Thyroid gland (tissue), 4 donors: ENCODE results near the gene SPARCL1. TPM values are rescaled to one million over a fixed set of nuclear protein-coding genes. Genes with fewer than 3 reads are reported as not detected.
"Not testable (repeated sequence)": the region's sequence is repeated elsewhere in the genome, so short reads cannot be mapped to it uniquely, and the experiment has no call there.

Experiments
- DNase-seq, 2 donors: peaks; one replicate each; pipeline ENCODE4 v3.0.0-alpha.2; 2019
- H3K27ac ChIP-seq, 3 donors: fragments of 200-600 bp; sonication (generic); 1 replicate in 2 of 3; 2 replicates in 1 of 3; pipeline ENCODE4 v1.5.1; 2016 to 2019; ENCODE audit warnings: mild to moderate bottlenecking in 1 of 3, moderate library complexity in 1 of 3
- H3K27me3 ChIP-seq: fragments of 200-600 bp; sonication (generic); one replicate; pipeline ENCODE4 v1.5.1; 2019
- H3K36me3 ChIP-seq, 2 donors: fragments of 200-600 bp; sonication (generic); one replicate each; pipeline ENCODE4 v1.5.1; 2016 to 2019
- H3K4me1 ChIP-seq, 2 donors: fragments of 200-600 bp; sonication (generic); one replicate each; pipeline ENCODE4 v1.5.1; 2017 to 2019
- H3K4me3 ChIP-seq, 3 donors: fragments of 200-600 bp; sonication (generic); replicated peaks in 1 of 3; 1 replicate in 2 of 3; 2 replicates in 1 of 3; pipeline ENCODE4 v1.5.1; 2016; ENCODE audit warnings: mild to moderate bottlenecking in 1 of 3
- H3K9me3 ChIP-seq: fragments of 200-600 bp; sonication (generic); one replicate; pipeline ENCODE4 v1.5.1; 2017
- POLR2A ChIP-seq, 2 donors: fragments of 450-650 bp; IDR thresholded peaks; one replicate each; pipeline ENCODE4 v1.6.1; 2017; ENCODE audit warnings: antibody characterized with exemption in 2 of 2, mild to moderate bottlenecking in 2 of 2, moderate library complexity in 1 of 2
- WGBS, 2 donors: methylation state at CpG; one replicate each; pipeline ENCODE4 v1.1.5; 2017; 5-methylcytosine and 5-hydroxymethylcytosine counted together
- intact Hi-C: fragments of 100-400 bp; cut with DNase I; formaldehyde crosslinking; loops from one replicate; pipeline ENCODE4 v1.15.1; 2023
- total RNA-seq, 4 donors: library from RNA; depleted of rRNA; stranded (reverse); fragments of >200 nt; gene quantifications; one replicate each; pipeline ENCODE4 v1.2.3, GENCODE V29; 2016
- TF ChIP-seq, protein P1 (sequence below), 6 experiments: fragments of 200-600 bp in 3 of 6; fragments of 450-650 bp in 3 of 6; sonication (generic) in 3 of 6; IDR thresholded peaks; one replicate each; pipeline ENCODE4 v1.5.1; 2016 to 2019; ENCODE audit warnings: antibody characterized with exemption in 6 of 6, mild to moderate bottlenecking in 2 of 6, inconsistent platforms in 1 of 6, moderate library complexity in 1 of 6

SPARCL1 gene
- total RNA-seq, 4 donors from 2014 or later = 234 to 569 (median 391) TPM

DNA sequence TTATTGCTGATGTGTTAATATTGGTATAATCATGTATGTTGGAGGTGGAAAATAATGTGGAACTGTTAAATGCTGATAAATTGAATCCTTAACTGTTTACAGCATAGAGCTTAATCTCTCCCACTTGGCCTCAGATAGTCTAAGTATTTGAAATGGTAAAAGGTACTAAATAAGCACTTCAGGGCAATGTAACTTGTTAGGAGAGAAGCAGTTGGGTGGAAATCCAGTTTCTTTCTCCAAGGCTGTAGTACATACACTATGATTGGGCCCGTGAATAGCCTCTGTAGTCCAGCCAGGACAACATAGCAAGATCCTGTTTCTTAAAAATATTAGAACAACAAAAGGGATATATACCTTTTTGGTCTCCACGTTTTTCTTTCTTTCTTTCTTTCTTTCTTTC, 67.1 kb downstream of the SPARCL1 start:
- Histone ChIP-seq H3K4me3 (no peak overlapping the region), H3K4me1 (no peaks in the 10 kb centered on the region), H3K27ac (no peak overlapping the region), H3K9me3 (no peaks in the 10 kb centered on the region), H3K36me3 (peaks cover 0 to 12% of the 10 kb centered on the region in 2 donors), H3K27me3 (no peaks in the 10 kb centered on the region)
- no peak for DNase-seq
- 91 to 93% methylated on average over 2 of the region's 2 CpGs for WGBS, 2 donors
- no peak for TF ChIP-seq POLR2A (IDR thresholded peaks at IDR 0.05)
- TF ChIP-seq, protein P1, sequence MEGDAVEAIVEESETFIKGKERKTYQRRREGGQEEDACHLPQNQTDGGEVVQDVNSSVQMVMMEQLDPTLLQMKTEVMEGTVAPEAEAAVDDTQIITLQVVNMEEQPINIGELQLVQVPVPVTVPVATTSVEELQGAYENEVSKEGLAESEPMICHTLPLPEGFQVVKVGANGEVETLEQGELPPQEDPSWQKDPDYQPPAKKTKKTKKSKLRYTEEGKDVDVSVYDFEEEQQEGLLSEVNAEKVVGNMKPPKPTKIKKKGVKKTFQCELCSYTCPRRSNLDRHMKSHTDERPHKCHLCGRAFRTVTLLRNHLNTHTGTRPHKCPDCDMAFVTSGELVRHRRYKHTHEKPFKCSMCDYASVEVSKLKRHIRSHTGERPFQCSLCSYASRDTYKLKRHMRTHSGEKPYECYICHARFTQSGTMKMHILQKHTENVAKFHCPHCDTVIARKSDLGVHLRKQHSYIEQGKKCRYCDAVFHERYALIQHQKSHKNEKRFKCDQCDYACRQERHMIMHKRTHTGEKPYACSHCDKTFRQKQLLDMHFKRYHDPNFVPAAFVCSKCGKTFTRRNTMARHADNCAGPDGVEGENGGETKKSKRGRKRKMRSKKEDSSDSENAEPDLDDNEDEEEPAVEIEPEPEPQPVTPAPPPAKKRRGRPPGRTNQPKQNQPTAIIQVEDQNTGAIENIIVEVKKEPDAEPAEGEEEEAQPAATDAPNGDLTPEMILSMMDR (IDR thresholded peaks at IDR 0.05) = no peak
- intact Hi-C loops = no loop called here

DNA sequence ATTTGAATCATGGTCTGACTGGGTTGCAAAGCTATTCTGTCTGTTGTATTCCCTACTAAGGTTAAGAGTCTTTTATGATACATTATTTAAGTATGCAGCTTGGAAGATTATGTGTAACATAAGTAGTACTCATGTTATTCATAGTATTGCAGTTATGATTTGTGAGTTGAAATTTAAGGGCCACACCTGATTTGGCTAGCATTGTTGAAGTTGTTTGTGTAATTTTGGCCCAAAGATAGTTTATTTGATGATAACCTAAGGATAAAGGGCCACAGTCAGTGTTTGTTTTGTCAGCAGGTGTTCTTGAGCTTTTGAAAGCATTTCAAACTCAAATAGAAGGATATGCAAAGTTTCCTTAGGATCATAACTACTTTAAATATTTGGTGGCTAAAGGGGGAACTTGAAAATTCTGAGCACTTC, 67.9 kb downstream of the SPARCL1 start:
- Histone ChIP-seq H3K27me3 (no peaks in the 10 kb centered on the region), H3K4me1 (no peaks in the 10 kb centered on the region), H3K9me3 (no peaks in the 10 kb centered on the region), H3K4me3 (no peak overlapping the region), H3K36me3 (peaks cover 0 to 12% of the 10 kb centered on the region in 2 donors), H3K27ac (no peak overlapping the region)
- intact Hi-C loops = no loop called here
- DNase-seq = no peak
- TF ChIP-seq POLR2A (IDR thresholded peaks at IDR 0.05) = no peak
- TF ChIP-seq, protein P1 (IDR thresholded peaks at IDR 0.05) = no peak

DNA sequence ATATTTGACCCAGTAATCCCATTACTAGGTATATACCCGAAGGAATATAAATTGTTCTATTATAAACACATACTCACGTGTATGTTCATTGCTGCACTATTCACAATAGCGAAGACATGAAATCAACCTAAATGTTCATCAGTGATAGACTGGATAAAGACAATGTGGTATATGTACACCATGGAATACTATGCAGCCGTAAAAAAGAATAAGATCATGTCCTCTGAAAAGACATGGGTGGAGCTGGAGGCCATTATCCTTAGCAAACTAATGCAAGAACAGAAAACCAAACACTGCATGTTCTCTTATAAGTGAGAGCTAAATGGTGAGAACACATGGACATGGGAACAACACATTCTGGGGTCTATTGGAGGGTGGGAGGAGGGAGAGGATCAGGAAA, 70.3 kb downstream of the SPARCL1 start:
- Histone ChIP-seq H3K9me3 (no peaks in the 10 kb centered on the region), H3K27me3 (no peaks in the 10 kb centered on the region), H3K36me3 (peaks cover 0 to 17% of the 10 kb centered on the region in 2 donors), H3K4me3 (no peak overlapping the region), H3K4me1 (no peaks in the 10 kb centered on the region), H3K27ac (no peak overlapping the region)
- no peak for DNase-seq
- 98% methylated on average over 4 of the region's 4 CpGs for WGBS, 2 donors
- TF ChIP-seq POLR2A (IDR thresholded peaks at IDR 0.05) = no peak
- TF ChIP-seq, protein P1 (IDR thresholded peaks at IDR 0.05) = no peak
- intact Hi-C loops = no loop called here

DNA sequence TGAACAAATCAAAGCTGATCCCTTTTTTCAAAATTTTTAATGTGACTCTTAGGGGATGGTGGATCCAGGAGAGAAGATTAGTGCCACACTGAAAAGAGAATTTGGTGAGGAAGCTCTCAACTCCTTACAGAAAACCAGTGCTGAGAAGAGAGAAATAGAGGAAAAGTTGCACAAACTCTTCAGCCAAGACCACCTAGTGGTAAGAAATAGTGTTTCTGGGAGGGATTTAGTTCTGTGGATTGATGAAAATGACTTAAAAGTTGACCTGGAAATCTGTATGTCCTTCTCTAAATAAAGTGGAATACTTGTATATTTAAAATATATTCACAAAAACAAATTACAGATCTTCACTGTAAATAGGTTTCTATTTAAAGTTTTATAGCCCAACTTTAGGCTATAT, 77.6 kb downstream of the SPARCL1 start:
- Histone ChIP-seq H3K4me1 (no peaks in the 10 kb centered on the region), H3K4me3 (no peak overlapping the region), H3K36me3 (peaks cover 3 to 15% of the 10 kb centered on the region in 2 donors), H3K27ac (no peak overlapping the region), H3K9me3 (no peaks in the 10 kb centered on the region), H3K27me3 (no peaks in the 10 kb centered on the region)
- intact Hi-C loops = no loop called here
- TF ChIP-seq POLR2A (IDR thresholded peaks at IDR 0.05) = no peak
- TF ChIP-seq, protein P1 (IDR thresholded peaks at IDR 0.05) = no peak
- DNase-seq = no peak

DNA sequence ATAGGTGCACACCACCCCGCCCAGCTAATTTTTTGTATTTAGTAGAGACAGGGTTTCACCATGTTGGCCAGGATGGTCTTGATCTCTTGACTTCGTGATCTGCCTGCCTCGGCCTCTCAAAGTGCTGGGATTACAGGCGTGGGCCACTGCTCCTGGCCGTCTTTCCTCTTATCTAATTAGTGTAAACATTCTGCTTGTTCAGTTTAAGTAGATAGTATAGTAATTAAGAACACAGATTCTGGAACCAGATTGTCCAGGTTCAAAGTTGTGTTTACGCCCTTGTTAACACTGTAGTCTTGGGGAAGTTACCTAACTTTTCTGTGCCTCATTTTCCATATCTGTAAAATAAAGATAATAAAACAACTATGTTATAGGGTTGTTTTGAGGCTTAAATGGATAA, 82.8 kb downstream of the SPARCL1 start:
- intact Hi-C loops = not testable (repeated sequence)

DNA sequence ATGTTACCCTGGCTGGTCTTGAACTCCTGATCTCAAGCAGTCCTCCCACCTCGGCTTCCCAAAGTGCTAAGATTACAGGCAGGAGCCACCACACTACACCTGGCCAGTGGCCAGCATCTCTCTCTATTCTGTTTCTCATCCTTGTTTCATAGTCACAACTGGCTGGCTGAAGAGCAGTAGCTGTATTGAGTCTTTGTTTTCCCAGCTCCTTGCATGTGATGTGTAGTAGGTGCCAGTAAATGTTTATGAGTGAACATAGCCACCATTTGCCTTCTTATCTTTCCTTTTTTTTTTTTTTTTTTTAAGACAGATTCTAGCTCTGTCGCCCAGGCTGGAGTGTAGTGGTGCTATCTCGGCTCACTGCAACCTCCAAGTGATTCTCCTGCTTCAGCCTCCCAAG, 83.2 kb downstream of the SPARCL1 start:
- intact Hi-C loops = no loop called here
- Histone ChIP-seq H3K9me3 (no peaks in the 10 kb centered on the region), H3K4me1 (no peaks in the 10 kb centered on the region), H3K4me3 (no peak overlapping the region), H3K27me3 (no peaks in the 10 kb centered on the region), H3K36me3 (peaks cover 10 to 13% of the 10 kb centered on the region in 2 donors), H3K27ac (no peak overlapping the region)
- no peak for DNase-seq
- WGBS, 2 donors = 81 to 82% methylated on average over 3 of the region's 3 CpGs
- TF ChIP-seq, protein P1 (IDR thresholded peaks at IDR 0.05) = no peak
- no peak for TF ChIP-seq POLR2A (IDR thresholded peaks at IDR 0.05)

More for the DNA sequence above, 82.8 kb downstream of the SPARCL1 start:
- not testable (repeated sequence) for H3K27ac ChIP-seq, H3K9me3 ChIP-seq, DNase-seq, H3K27me3 ChIP-seq, H3K4me1 ChIP-seq, H3K4me3 ChIP-seq
- 92 to 95% methylated on average over 6 of the region's 6 CpGs for WGBS, 2 donors
- peaks cover 11 to 13% of the 10 kb centered on the region in 2 donors for H3K36me3 ChIP-seq
